Lower leg skin (tissue), 4 donors: ENCODE data around the gene GALNT2. TPM values are rescaled to one million over a fixed set of nuclear protein-coding genes. Genes with fewer than 3 reads are reported as not detected.

ENCODE experiments used
- DNase-seq, 2 donors: peaks; one replicate each; pipeline ENCODE4 v3.0.0-alpha.2; 2019; ENCODE audit warnings: low spot score in 2 of 2
- H3K4me3 ChIP-seq: fragments of 200-600 bp; sonication (generic); 2 replicates; pipeline ENCODE4 v1.5.1; 2017; ENCODE audit warnings: mild to moderate bottlenecking, low read depth; ENCODE audit not compliant: poor library complexity, severe bottlenecking
- CTCF ChIP-seq, 3 donors: fragments of 450-650 bp; IDR thresholded peaks; one replicate each; pipeline ENCODE4 v1.5.1; 2016; ENCODE audit warnings: antibody characterized with exemption in 3 of 3, mild to moderate bottlenecking in 3 of 3, moderate library complexity in 2 of 3
- POLR2A ChIP-seq, 2 donors: fragments of 450-650 bp; IDR thresholded peaks; one replicate each; pipeline ENCODE4 v1.6.1; 2016 to 2017; ENCODE audit warnings: antibody characterized with exemption in 2 of 2, mild to moderate bottlenecking in 1 of 2, moderate library complexity in 1 of 2
- WGBS, 2 donors: methylation state at CpG; one replicate each; pipeline ENCODE4 v1.1.5; 2018; 5-methylcytosine and 5-hydroxymethylcytosine counted together
- intact Hi-C: fragments of 100-400 bp; cut with DNase I; formaldehyde crosslinking; loops from one replicate; pipeline ENCODE4 v1.15.0; 2023; ENCODE audit warnings: low total_unique reads
- total RNA-seq, 4 donors: library from RNA; depleted of rRNA; stranded (reverse); fragments of >200 nt; gene quantifications; one replicate each; pipeline ENCODE4 v1.1.0, GENCODE V29; 2016

The GALNT2 gene
- total RNA-seq, 4 donors from 2014 or later, result 11.0 to 31.0 (median 20.2) TPM

- no peak overlapping the region for H3K4me3 ChIP-seq
- intact Hi-C loops, result no loop called here
- 93 to 97% methylated on average over 4 of the region's 4 CpGs for WGBS, 2 donors
- no peak for DNase-seq
- TF ChIP-seq POLR2A (IDR thresholded peaks at IDR 0.05) (no peak), CTCF (IDR thresholded peaks at IDR 0.05) (no peak)
Observed at GRCh38 chr1:230082211-230082610, 15.2 kb downstream of the GALNT2 start.

- intact Hi-C loops, result no loop called here
- DNase-seq, result no peak
- no peak for TF ChIP-seq CTCF (IDR thresholded peaks at IDR 0.05)
- 93 to 94% methylated on average over 9 of the region's 9 CpGs for WGBS, 2 donors
- H3K4me3 ChIP-seq, result no peak overlapping the region
Observed at GRCh38 chr1:230083053-230083452, 16.0 kb downstream of the GALNT2 start.

GRCh38 chr1:230083746-230084407 is 16.8 kb downstream of the GALNT2 start:
- H3K4me3 ChIP-seq, result no peak overlapping the region
- no peak for DNase-seq
- intact Hi-C loops, result no loop called here
- TF ChIP-seq CTCF (IDR thresholded peaks at IDR 0.05) (no peak), POLR2A (IDR thresholded peaks at IDR 0.05) (no peak)
- WGBS, 2 donors, result 83 to 85% methylated on average over 10 of the region's 10 CpGs

GRCh38 chr1:230084408-230085177 is 17.6 kb downstream of the GALNT2 start:
- 28 to 31% methylated on average over 9 of the region's 9 CpGs for WGBS, 2 donors
- no peak overlapping the region for H3K4me3 ChIP-seq
- no peak for TF ChIP-seq CTCF (IDR thresholded peaks at IDR 0.05)
- TF ChIP-seq POLR2A (IDR thresholded peaks at IDR 0.05), result no peak
- DNase-seq, result no peak
- intact Hi-C loops, result no loop called here

- intact Hi-C loops, result no loop called here
- TF ChIP-seq POLR2A (IDR thresholded peaks at IDR 0.05) (no peak), CTCF (IDR thresholded peaks at IDR 0.05) (no peak)
- no peak overlapping the region for H3K4me3 ChIP-seq
- WGBS, 2 donors, result 58 to 65% methylated on average over 5 of the region's 5 CpGs
- DNase-seq, result no peak
Observed at GRCh38 chr1:230085178-230085515, 18.1 kb downstream of the GALNT2 start.
